Thoracic aorta (tissue), 2 donors: ENCODE measurements around the gene MT1A. TPM values are rescaled to one million over a fixed set of nuclear protein-coding genes. Genes with fewer than 3 reads are reported as not detected.

Experiments
- ATAC-seq: fragments of 150-250 bp; one replicate; pipeline ENCODE4 v1.8.0; 2017; ENCODE audit warnings: low read depth; ENCODE audit not compliant: insufficient number of reproducible peaks, low FRiP score
- DNase-seq: peaks from one replicate; pipeline ENCODE4 v3.0.0-alpha.2; 2020; ENCODE audit warnings: low spot score
- H3K27ac ChIP-seq, 2 donors: fragments of 200-600 bp; sonication (generic); 1 replicate in 1 of 2; 2 replicates in 1 of 2; pipeline ENCODE4 v1.5.1; 2016; ENCODE audit warnings: mild to moderate bottlenecking in 2 of 2, moderate library complexity in 2 of 2
- H3K27me3 ChIP-seq: fragments of 200-600 bp; sonication (generic); replicated peaks from 2 replicates; pipeline ENCODE4 v1.6.0; 2016; ENCODE audit warnings: mild to moderate bottlenecking; ENCODE audit not compliant: insufficient read depth
- H3K36me3 ChIP-seq: fragments of 200-600 bp; sonication (generic); one replicate; pipeline ENCODE4 v1.5.1; 2016
- H3K4me1 ChIP-seq, 2 donors: fragments of 200-600 bp; sonication (generic); 1 replicate in 1 of 2; 2 replicates in 1 of 2; pipeline versions ENCODE4 v1.5.1 to v1.6.0; 2016; ENCODE audit warnings: low read depth in 2 of 2, mild to moderate bottlenecking in 1 of 2; ENCODE audit not compliant: control insufficient read depth in 1 of 2
- H3K4me3 ChIP-seq: fragments of 200-600 bp; sonication (generic); 2 replicates; pipeline ENCODE4 v1.5.1; 2016; ENCODE audit warnings: mild to moderate bottlenecking
- H3K9me3 ChIP-seq: fragments of 200-600 bp; sonication (generic); 2 replicates; pipeline ENCODE4 v1.5.1; 2016
- CTCF ChIP-seq: fragments of 200-600 bp; sonication (generic); IDR thresholded peaks from one replicate; pipeline ENCODE4 v1.5.1; 2019; ENCODE audit warnings: antibody characterized with exemption
- total RNA-seq, 2 donors: library from RNA; depleted of rRNA; stranded (reverse); fragments of >200 nt; gene quantifications; one replicate each; pipeline versions ENCODE4 v1.1.0 to v1.2.3, GENCODE V29; 2016

The MT1A gene
- total RNA-seq, 2 donors from 2014 or later, result 6.5 to 168 TPM

DNA sequence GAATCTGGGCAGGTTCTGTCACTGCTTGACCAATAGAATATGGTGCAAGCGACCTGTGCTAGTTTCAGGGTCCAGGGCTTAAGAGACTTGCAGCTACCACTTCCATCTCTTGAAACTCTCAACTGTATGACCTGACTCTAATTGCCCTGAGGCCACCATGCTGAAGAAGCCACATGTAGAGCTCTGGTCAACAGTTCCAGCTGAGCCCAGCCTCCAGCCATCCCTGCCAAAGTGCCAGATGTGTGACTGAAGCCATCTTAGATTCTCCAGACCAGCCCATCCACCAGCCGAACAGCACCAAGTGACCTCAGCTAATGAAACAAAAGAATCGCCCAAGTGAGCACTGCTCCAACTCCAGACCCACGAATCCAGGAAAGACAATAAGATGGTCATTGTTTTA is 33.5 kb upstream of the MT1A start:
- Histone ChIP-seq H3K9me3 (no peaks in the 10 kb centered on the region), H3K36me3 (no peaks in the 10 kb centered on the region), H3K27ac (peak overlapping the region in 1 of 2 donors; percentile 93), H3K4me1 (peaks cover 15 to 22% of the 10 kb centered on the region in 2 donors), H3K4me3 (no peak overlapping the region), H3K27me3 (no peaks in the 10 kb centered on the region)
- DNase-seq, result no peak
- no peak for TF ChIP-seq CTCF
- no peak for ATAC-seq

GRCh38 chr16:56605475-56605874 is 33.0 kb upstream of the MT1A start:
- TF ChIP-seq CTCF, result no peak
- Histone ChIP-seq H3K4me3 (no peak overlapping the region), H3K36me3 (no peaks in the 10 kb centered on the region), H3K9me3 (no peaks in the 10 kb centered on the region), H3K27ac (peak overlapping the region; percentile 92 to 93), H3K4me1 (peaks cover 21 to 27% of the 10 kb centered on the region in 2 donors), H3K27me3 (no peaks in the 10 kb centered on the region)
- DNase-seq (no peak), ATAC-seq (no peak)

DNA sequence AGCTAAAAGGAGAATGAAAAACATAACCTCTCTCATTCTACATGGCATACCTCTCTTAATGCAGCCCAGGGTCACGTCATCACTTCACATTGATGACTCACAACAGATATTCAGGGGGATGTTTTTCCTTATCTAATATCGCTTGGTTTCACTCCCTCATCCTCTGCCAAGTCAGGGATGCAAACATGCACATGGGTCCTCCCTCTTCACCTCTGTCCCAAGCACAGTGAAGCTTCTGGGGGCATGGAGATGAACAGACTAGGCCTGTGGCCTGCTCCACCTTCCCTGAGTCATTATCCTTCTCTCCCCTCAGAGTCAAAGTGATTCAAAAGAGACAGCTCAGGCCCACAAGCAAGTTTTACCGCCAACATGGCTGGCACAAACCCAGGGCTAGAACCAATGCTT is 32.4 kb upstream of the MT1A start:
- Histone ChIP-seq H3K27me3 (no peaks in the 10 kb centered on the region), H3K4me3 (no peak overlapping the region)

GRCh38 chr16:56606476-56607108 is 31.9 kb upstream of the MT1A start:
- Histone ChIP-seq H3K27me3 (no peaks in the 10 kb centered on the region), H3K9me3 (no peaks in the 10 kb centered on the region), H3K27ac (peak overlapping the region; percentile 92 to 93), H3K4me1 (peaks cover 29 to 38% of the 10 kb centered on the region in 2 donors), H3K4me3 (peak overlapping the region; percentile 4), H3K36me3 (no peaks in the 10 kb centered on the region)
- no peak for TF ChIP-seq CTCF
- DNase-seq, result no peak
- no peak for ATAC-seq

More for the DNA sequence above, 32.4 kb upstream of the MT1A start:
- ATAC-seq, result no peak
- Histone ChIP-seq H3K36me3 (no peaks in the 10 kb centered on the region), H3K4me1 (peaks cover 26 to 33% of the 10 kb centered on the region in 2 donors), H3K9me3 (no peaks in the 10 kb centered on the region), H3K27ac (peak overlapping the region; percentile 92 to 93)
- TF ChIP-seq CTCF, result no peak
- no peak for DNase-seq

DNA sequence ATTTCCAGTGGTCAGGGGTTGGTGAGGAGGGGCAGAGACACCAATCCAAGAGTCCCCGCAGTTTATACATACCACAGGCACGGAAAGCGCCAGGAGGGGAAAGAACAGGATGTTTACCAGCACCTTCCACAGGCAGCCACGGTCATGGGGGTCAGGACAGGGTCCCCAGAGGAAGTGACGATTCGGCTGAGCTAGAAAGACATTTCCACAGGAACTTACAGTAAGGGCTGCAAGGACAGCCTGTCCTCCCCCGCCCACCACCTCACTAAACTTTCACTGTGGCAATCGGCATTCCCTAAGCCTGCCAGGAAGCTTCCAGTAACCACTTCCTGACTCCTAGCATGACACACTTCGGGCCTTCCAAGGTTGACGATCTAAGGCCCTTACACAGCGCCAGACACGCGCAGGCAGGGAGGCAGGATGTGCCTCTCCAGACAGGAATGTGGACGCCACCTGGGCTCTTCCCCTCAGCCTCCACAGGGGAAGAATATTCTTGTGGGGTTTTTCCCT is 31.3 kb upstream of the MT1A start:
- Histone ChIP-seq H3K9me3 (no peaks in the 10 kb centered on the region), H3K4me1 (peaks cover 29 to 44% of the 10 kb centered on the region in 2 donors), H3K4me3 (peak overlapping the region; percentile 4)

More for the DNA sequence above, 31.3 kb upstream of the MT1A start:
- DNase-seq, result peak; percentile 77
- no peaks in the 10 kb centered on the region for H3K27me3 ChIP-seq
- peak overlapping the region; percentile 92 to 93 for H3K27ac ChIP-seq
- ATAC-seq, result no peak
- no peaks in the 10 kb centered on the region for H3K36me3 ChIP-seq
- no peak for TF ChIP-seq CTCF
